Mesothelial cell of epicardium (in vitro differentiated cells): ENCODE data around the gene DGCR2. TPM values are rescaled to one million over a fixed set of nuclear protein-coding genes. Genes with fewer than 3 reads are reported as not detected.

Experiments
- DNase-seq, 2 experiments: peaks; one replicate each; pipeline ENCODE4 v3.0.0; 2021; ENCODE audit warnings: low spot score in 2 of 2; ENCODE audit not compliant: unreplicated experiment in 2 of 2
- H3K27ac Mint-ChIP-seq: 2 replicates; pipeline ENCODE4 v1.8.0; 2021; ENCODE audit warnings: mixed read lengths
- H3K27me3 Mint-ChIP-seq: 2 replicates; pipeline ENCODE4 v1.8.0; 2021; ENCODE audit warnings: low read depth, mixed read lengths
- H3K36me3 Mint-ChIP-seq: 2 replicates; pipeline ENCODE4 v1.8.0; 2021; ENCODE audit warnings: mixed read lengths
- H3K4me1 Mint-ChIP-seq: 2 replicates; pipeline ENCODE4 v1.8.0; 2021; ENCODE audit warnings: mixed read lengths
- H3K4me3 Mint-ChIP-seq: 2 replicates; pipeline ENCODE4 v1.8.0; 2021; ENCODE audit warnings: mild to moderate bottlenecking, moderate library complexity, mixed read lengths
- H3K9me3 Mint-ChIP-seq: 2 replicates; pipeline ENCODE4 v1.8.0; 2021; ENCODE audit warnings: mixed read lengths
- total RNA-seq: library from RNA; stranded (reverse); gene quantifications from 3 replicates; pipeline ENCODE4 v1.2.1, GENCODE V29; 2021
- TF ChIP-seq, protein P1 (sequence below): fragments of 200-600 bp; sonication (generic); IDR thresholded peaks from one replicate; pipeline ENCODE4 v1.5.0; 2021; ENCODE audit warnings: antibody characterized with exemption; ENCODE audit not compliant: unreplicated experiment

Gene DGCR2
- total RNA-seq, 1 donor from 2014 or later: 78.3 TPM

DNA sequence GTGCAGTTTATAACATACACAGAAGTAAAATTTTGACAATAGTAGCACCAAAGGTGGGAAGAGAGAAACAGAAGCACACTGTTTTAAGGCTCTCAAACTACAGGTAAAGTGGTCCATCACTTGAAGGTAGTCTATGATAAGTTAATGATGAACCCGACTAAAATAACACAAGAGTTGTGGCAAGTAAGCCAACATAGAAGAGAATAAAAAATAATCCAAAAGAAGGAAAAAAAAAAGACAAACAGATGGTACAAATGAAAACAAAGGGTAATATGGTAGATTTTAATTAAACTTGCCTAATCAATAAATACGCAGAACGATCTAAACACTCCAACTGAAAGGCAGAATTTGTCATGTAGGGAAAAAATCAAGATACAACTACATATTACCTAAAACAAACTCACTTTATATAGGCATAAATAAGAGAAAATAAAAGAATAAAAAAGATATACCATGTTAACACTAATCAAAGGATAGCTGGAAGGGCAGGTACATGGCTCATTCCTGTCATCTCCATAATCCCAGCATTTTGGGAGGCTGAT lies 31.6 kb downstream of the DGCR2 start:
- DNase-seq: no peak
- Mint-ChIP-seq H3K27me3 (no peaks in the 10 kb centered on the region), H3K36me3 (peaks cover 11% of the 10 kb centered on the region), H3K4me1 (no peaks in the 10 kb centered on the region), H3K27ac (no peak overlapping the region), H3K9me3 (no peaks in the 10 kb centered on the region), H3K4me3 (no peak overlapping the region)
- TF ChIP-seq, protein P1, sequence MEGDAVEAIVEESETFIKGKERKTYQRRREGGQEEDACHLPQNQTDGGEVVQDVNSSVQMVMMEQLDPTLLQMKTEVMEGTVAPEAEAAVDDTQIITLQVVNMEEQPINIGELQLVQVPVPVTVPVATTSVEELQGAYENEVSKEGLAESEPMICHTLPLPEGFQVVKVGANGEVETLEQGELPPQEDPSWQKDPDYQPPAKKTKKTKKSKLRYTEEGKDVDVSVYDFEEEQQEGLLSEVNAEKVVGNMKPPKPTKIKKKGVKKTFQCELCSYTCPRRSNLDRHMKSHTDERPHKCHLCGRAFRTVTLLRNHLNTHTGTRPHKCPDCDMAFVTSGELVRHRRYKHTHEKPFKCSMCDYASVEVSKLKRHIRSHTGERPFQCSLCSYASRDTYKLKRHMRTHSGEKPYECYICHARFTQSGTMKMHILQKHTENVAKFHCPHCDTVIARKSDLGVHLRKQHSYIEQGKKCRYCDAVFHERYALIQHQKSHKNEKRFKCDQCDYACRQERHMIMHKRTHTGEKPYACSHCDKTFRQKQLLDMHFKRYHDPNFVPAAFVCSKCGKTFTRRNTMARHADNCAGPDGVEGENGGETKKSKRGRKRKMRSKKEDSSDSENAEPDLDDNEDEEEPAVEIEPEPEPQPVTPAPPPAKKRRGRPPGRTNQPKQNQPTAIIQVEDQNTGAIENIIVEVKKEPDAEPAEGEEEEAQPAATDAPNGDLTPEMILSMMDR: no peak

DNA sequence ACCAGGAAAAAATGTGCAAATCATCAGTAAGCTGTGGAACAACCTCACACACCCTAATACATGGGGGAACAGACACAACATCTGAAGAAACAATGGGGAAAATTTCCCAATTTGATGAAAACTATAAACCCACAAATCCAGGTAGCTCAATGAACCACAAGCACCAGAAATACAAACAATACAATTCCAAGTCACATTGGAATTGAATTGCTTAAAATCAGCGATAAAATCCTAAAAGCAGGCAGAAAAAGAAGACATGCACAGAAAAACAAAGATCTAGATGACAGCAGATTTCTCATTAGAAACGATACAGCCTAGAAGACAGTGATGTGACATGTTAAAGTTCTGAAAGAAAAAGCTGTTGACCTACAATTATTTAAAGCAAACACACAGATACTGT lies 32.0 kb downstream of the DGCR2 start:
- no peak for DNase-seq
- H3K27me3 Mint-ChIP-seq: no peaks in the 10 kb centered on the region
- no peaks in the 10 kb centered on the region for H3K9me3 Mint-ChIP-seq
- H3K27ac Mint-ChIP-seq: no peak overlapping the region
- H3K4me3 Mint-ChIP-seq: no peak overlapping the region
- TF ChIP-seq, protein P1: no peak
- no peaks in the 10 kb centered on the region for H3K4me1 Mint-ChIP-seq
- peaks cover 16% of the 10 kb centered on the region for H3K36me3 Mint-ChIP-seq

DNA sequence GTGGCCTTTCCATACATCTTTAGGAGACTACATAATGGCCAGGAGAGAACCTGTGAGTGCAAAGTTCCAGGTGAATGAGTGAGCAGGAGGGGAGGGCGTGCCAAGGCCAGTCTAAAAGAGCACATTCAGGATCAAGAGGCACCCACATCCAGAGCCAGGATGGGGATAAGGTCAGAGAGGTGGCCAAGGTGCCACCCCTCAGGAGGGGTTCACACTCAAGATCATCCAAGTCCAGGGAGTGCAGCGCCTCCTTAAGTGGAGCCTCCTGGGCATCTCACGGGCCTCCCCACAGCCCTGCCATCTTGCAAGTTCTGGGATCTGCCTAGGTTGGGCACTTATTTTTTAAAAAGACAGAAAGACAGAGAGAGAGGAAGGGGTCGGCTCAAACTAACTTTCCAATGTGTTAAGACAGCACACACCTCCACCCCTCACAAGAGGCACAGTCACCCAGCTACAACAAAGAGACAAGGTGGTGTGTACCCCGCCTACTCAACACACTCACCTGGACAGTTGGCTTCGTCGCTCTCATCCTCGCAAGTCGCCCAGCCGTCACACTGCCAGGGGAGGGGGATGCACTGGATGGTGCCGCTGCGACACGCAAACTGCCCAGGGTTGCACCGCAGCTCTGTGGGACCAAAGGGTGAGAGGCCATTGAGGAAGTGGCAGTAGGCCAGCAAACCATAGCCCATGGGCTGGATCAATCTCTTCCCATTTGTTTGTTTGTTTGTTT lies 33.2 kb downstream of the DGCR2 start:
- H3K36me3 Mint-ChIP-seq: peaks cover 14% of the 10 kb centered on the region
- TF ChIP-seq, protein P1: no peak
- H3K27me3 Mint-ChIP-seq: no peaks in the 10 kb centered on the region
- H3K4me3 Mint-ChIP-seq: no peak overlapping the region
- H3K27ac Mint-ChIP-seq: no peak overlapping the region
- H3K9me3 Mint-ChIP-seq: no peaks in the 10 kb centered on the region
- no peaks in the 10 kb centered on the region for H3K4me1 Mint-ChIP-seq
- DNase-seq: no peak

DNA sequence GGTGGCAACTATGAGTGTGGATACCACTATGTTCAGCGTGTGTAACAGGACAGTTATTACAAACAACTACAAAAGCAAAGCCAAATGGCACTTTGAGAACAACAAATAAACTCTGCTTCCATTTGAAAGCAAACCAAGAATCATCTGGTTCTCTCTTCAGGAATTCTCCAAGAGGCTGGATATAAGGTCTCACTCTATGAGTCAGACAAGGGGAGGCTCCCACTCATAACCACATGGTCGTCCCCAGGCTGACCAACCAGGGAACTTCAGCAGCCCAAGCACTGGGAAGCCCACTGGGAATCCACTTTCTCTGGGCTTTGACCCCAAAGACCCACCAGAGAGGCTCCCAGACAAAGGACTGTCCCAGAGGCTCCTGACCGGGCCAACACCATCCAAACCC lies 35.3 kb downstream of the DGCR2 start:
- Mint-ChIP-seq H3K27me3 (no peaks in the 10 kb centered on the region), H3K4me3 (no peak overlapping the region), H3K4me1 (no peaks in the 10 kb centered on the region), H3K9me3 (no peaks in the 10 kb centered on the region), H3K27ac (no peak overlapping the region), H3K36me3 (peaks cover 20% of the 10 kb centered on the region)
- no peak for DNase-seq
- TF ChIP-seq, protein P1: no peak

DNA sequence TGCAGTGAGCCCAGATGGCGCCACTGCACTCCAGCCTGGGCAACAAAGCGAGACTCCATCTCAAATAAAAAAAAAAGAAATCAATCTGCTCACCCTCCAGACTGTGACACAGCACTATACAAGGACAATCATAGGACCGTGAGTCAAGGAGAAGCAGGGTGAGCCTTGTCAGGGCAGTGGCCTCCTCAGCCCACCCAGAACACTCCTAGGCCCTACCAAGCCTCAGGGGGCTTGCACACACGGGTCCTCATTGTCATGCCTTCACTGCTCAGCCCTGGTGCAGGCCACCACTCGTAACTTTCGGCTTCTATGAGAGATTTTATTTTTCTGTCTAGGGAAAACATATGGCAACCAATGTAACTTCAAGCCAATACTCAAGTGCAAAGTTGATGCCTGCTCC lies 35.8 kb downstream of the DGCR2 start:
- TF ChIP-seq, protein P1: no peak
- Mint-ChIP-seq H3K4me1 (no peaks in the 10 kb centered on the region), H3K4me3 (no peak overlapping the region), H3K27ac (no peak overlapping the region), H3K27me3 (no peaks in the 10 kb centered on the region), H3K9me3 (no peaks in the 10 kb centered on the region), H3K36me3 (peaks cover 20% of the 10 kb centered on the region)
- no peak for DNase-seq
